HepG2 (cell line): Measurements from ENCODE around the gene BAIAP2L1. TPM values are rescaled to one million over a fixed set of nuclear protein-coding genes. Genes with fewer than 3 reads are reported as not detected.

ENCODE experiments used
- AGO2 ChIP-seq: fragments of 200-400 bp; formaldehyde crosslinking; optimal IDR thresholded peaks from 2 replicates; pipeline ENCODE3; 2017; ENCODE audit warnings: mild to moderate bottlenecking, low read depth, low read length, moderate library complexity
- CCAR2 ChIP-seq: fragments of 200-400 bp; formaldehyde crosslinking; optimal IDR thresholded peaks from 2 replicates; pipeline ENCODE3; 2018; ENCODE audit warnings: low read depth, mild to moderate bottlenecking, low read length, moderate library complexity
- CHD2 ChIP-seq: IDR thresholded peaks from 2 replicates; pipeline ENCODE4 v1.6.1; 2011; ENCODE audit warnings: low read depth, low read length, improper control_type of control experiment
- HIVEP1 ChIP-seq: sonication (generic); formaldehyde crosslinking; IDR thresholded peaks from 2 replicates; pipeline ENCODE4 v1.4.0; 2020; ENCODE audit warnings: mild to moderate bottlenecking, missing genetic modification reagents
- NFE2 ChIP-seq: sonication (generic); formaldehyde crosslinking; IDR thresholded peaks from 2 replicates; pipeline ENCODE4 v1.4.0; 2020; ENCODE audit warnings: missing genetic modification reagents
- PCBP1 ChIP-seq: fragments of 200-400 bp; formaldehyde crosslinking; IDR thresholded peaks from 2 replicates; pipeline ENCODE4 v1.6.1; 2017; ENCODE audit warnings: mild to moderate bottlenecking, low read depth, low read length, borderline replicate concordance
- SMARCE1 ChIP-seq: fragments of 450-650 bp; IDR thresholded peaks from 2 replicates; pipeline ENCODE4 v1.6.1; 2017; ENCODE audit warnings: borderline replicate concordance
- STAT6 ChIP-seq: sonication (generic); formaldehyde crosslinking; IDR thresholded peaks from 2 replicates; pipeline ENCODE4 v1.4.0; 2020; ENCODE audit warnings: missing genetic modification reagents, mild to moderate bottlenecking, borderline replicate concordance
- TOE1 ChIP-seq: sonication (generic); formaldehyde crosslinking; IDR thresholded peaks from 2 replicates; pipeline ENCODE4 v1.4.0; 2020; ENCODE audit warnings: mild to moderate bottlenecking, missing genetic modification reagents
- ZBED4 ChIP-seq: sonication (generic); formaldehyde crosslinking; IDR thresholded peaks from 2 replicates; pipeline ENCODE4 v1.4.0; 2020; ENCODE audit warnings: missing genetic modification reagents, borderline replicate concordance
- ZC3H4 ChIP-seq: sonication (generic); formaldehyde crosslinking; IDR thresholded peaks from 2 replicates; pipeline ENCODE4 v1.4.0; 2020; ENCODE audit warnings: missing genetic modification reagents, borderline replicate concordance
- ZNF354B ChIP-seq: sonication (generic); formaldehyde crosslinking; IDR thresholded peaks from 2 replicates; pipeline ENCODE4 v1.8.0; 2022; ENCODE audit warnings: mild to moderate bottlenecking, missing genetic modification reagents
- ZNF362 ChIP-seq: sonication (generic); formaldehyde crosslinking; IDR thresholded peaks from 2 replicates; pipeline ENCODE4 v1.4.0; 2020; ENCODE audit warnings: missing genetic modification reagents, mild to moderate bottlenecking, borderline replicate concordance
- polyA plus RNA-seq, 8 experiments: library from polyadenylated mRNA; depleted of rRNA in 3 of 8; stranded (reverse) in 7 of 8; unstranded in 1 of 8; fragments of >200 nt; fragmentation: Illumina TruSeq in 4 of 8; extraction: Trizol in 4 of 8; gene quantifications; 2 replicates each; pipeline versions ENCODE4 v1.2.1 to v1.2.3, GENCODE V29; 2011 to 2016; ENCODE audit warnings: low read depth in 4 of 8, missing spikeins in 1 of 8, mixed read lengths in 1 of 8; ENCODE audit not compliant: insufficient read depth in 1 of 8
- total RNA-seq, 5 experiments: library from RNA; depleted of rRNA; stranded (reverse); fragments of >200 nt; fragmentation: Illumina TruSeq; extraction: Trizol; gene quantifications; 2 replicates each; pipeline ENCODE4 v1.2.3, GENCODE V29; 2016; ENCODE audit warnings: low read depth in 1 of 5

BAIAP2L1 gene
- total and polyA plus RNA-seq, 2 of the 13 experiments (the other 11 are each of a cell fraction or from before 2014, with no cell fraction given), result 13.0 to 21.5 TPM

- TF ChIP-seq STAT6 (0 out of 2 replicates have a peak, but pooled peaks have one; percentile 63), ZC3H4 (CRISPR knock-in tag) (peak; percentile 78; the same call in 1 of the 2 replicates), ZNF362 (CRISPR knock-in tag) (peak; percentile 61; the same call in 1 of the 2 replicates), HIVEP1 (CRISPR knock-in tag) (peak; percentile 84; the same call in 1 of the 2 replicates), ZBED4 (CRISPR knock-in tag) (peak; percentile 48; the same call in 1 of the 2 replicates), CHD2 (no peak), AGO2 (no peak), SMARCE1 (no peak), PCBP1 (no peak), ZNF354B (CRISPR knock-in tag) (no peak), TOE1 (CRISPR knock-in tag) (no peak), CCAR2 (no peak), NFE2 (CRISPR knock-in tag) (no peak)
These were observed 17.9 kb upstream of the BAIAP2L1 start (continued) for GRCh38 chr7:98418636-98419315.
